HCT116 (cell line): Measurements from ENCODE around the gene XPNPEP2. TPM values are rescaled to one million over a fixed set of nuclear protein-coding genes. Genes with fewer than 3 reads are reported as not detected.

Experiments
- ATAC-seq: fragments of 200-7000 bp; cut with Tn5 transposase; 2 replicates; pipeline ENCODE4 v1.9.1; 2020; ENCODE audit warnings: mild to moderate bottlenecking, moderate library complexity
- BruUV-seq: library from RNA; stranded (reverse); fragments of 400-500 nt; replicated peaks from 2 replicates; lab custom pipeline; 2021; lab: Mats Ljungman, UMichigan
- CTCF ChIA-PET: fragments of 300-600 bp; sonication (Branson Sonifier 250); formaldehyde crosslinking; loops from one replicate; lab custom pipeline; 2021; ENCODE audit warnings: antibody characterized with exemption; lab: Charles Lee
- POLR2A ChIA-PET: fragments of 300-600, 350-600 bp; sonication (Branson Sonifier 250); formaldehyde crosslinking; loops from one replicate; lab custom pipeline; 2021; ENCODE audit warnings: antibody characterized with exemption; lab: Charles Lee
- RAD21 ChIA-PET, 2 experiments: fragments of 300-600 bp; sonication (Branson Sonifier 250); formaldehyde crosslinking; loops; one replicate each; lab custom pipeline; 2023; ENCODE audit warnings: low total read pairs in 2 of 2; ENCODE audit not compliant: uncharacterized antibody in 2 of 2, unreplicated experiment in 2 of 2, low non-redundant PET in 1 of 2; lab: Charles Lee
- DNase-seq: peaks from one replicate; pipeline ENCODE4 v3.0.0-alpha.2; 2010; ENCODE audit warnings: low read depth, low spot score
- H2AFZ ChIP-seq: fragments of 200-600 bp; shearing (Covaris generic), sonication (generic); 2 replicates; pipeline ENCODE4 v1.6.1; 2017; ENCODE audit warnings: low read depth, mixed run types, mixed read lengths, antibody characterized with exemption, low read length; ENCODE audit not compliant: poor library complexity, severe bottlenecking
- H3K27ac ChIP-seq: 2 replicates; pipeline ENCODE4 v1.5.1; 2012; ENCODE audit warnings: low read depth, low read length
- H3K27me3 ChIP-seq: fragments of 200-600 bp; sonication (generic); 2 replicates; pipeline ENCODE4 v1.6.1; 2016; ENCODE audit warnings: mixed run types, low read length, mixed read lengths; ENCODE audit not compliant: insufficient read depth
- H3K36me3 ChIP-seq, 2 experiments: fragments of 200-500 bp in 1 of 2; fragments of 200-600 bp in 1 of 2; sonication (Bioruptor generic) in 1 of 2; sonication (generic) in 1 of 2; 2 replicates each; pipeline versions ENCODE4 v1.5.1 to v1.6.1; 2014 to 2016; ENCODE audit warnings: low read length in 2 of 2, inconsistent platforms in 1 of 2, mixed read lengths in 1 of 2, mixed run types in 1 of 2; ENCODE audit not compliant: insufficient read depth in 2 of 2, control insufficient read depth in 1 of 2
- H3K4me1 ChIP-seq, 2 experiments: fragments of 200-600 bp in 1 of 2; sonication (generic) in 1 of 2; 2 replicates each; pipeline versions ENCODE4 v1.5.1 to v1.6.1; 2012 to 2017; ENCODE audit warnings: low read length in 2 of 2, inconsistent platforms in 1 of 2, mild to moderate bottlenecking in 1 of 2, mixed read lengths in 1 of 2, mixed run types in 1 of 2, moderate library complexity in 1 of 2; ENCODE audit not compliant: insufficient read depth in 2 of 2, control insufficient read depth in 1 of 2
- H3K4me2 ChIP-seq: fragments of 200-600 bp; sonication (generic); 2 replicates; pipeline ENCODE4 v1.6.1; 2017; ENCODE audit warnings: mixed run types, low read length, mixed read lengths
- H3K4me3 ChIP-seq, 2 experiments: fragments of 200-600 bp in 1 of 2; sonication (generic) in 1 of 2; replicated peaks in 1 of 2; 2 replicates each; pipeline ENCODE4 v1.5.1; 2011 to 2016; ENCODE audit warnings: low read length in 2 of 2, control low read depth in 1 of 2, low read depth in 1 of 2, mild to moderate bottlenecking in 1 of 2, mixed read lengths in 1 of 2, mixed run types in 1 of 2
- H3K79me2 ChIP-seq: fragments of 200-600 bp; sonication (generic); 2 replicates; pipeline ENCODE4 v1.6.1; 2017; ENCODE audit warnings: mild to moderate bottlenecking, mixed run types, low read length, moderate library complexity, mixed read lengths; ENCODE audit not compliant: insufficient read depth
- H3K9ac ChIP-seq: fragments of 200-600 bp; sonication (generic); 2 replicates; pipeline ENCODE4 v1.6.1; 2016; ENCODE audit warnings: low read length, mixed read lengths
- H3K9me2 ChIP-seq: fragments of 200-600 bp; sonication (generic), shearing (Covaris generic); 2 replicates; pipeline ENCODE4 v1.6.1; 2017; ENCODE audit warnings: mixed run types, mild to moderate bottlenecking, moderate library complexity; ENCODE audit not compliant: insufficient read depth
- H3K9me3 ChIP-seq, 2 experiments: fragments of 200-500 bp in 1 of 2; fragments of 200-600 bp in 1 of 2; sonication (Bioruptor generic) in 1 of 2; sonication (generic) in 1 of 2; 2 replicates each; pipeline ENCODE4 v1.6.1; 2014 to 2017; ENCODE audit warnings: low read length in 2 of 2, mixed read lengths in 2 of 2, inconsistent platforms in 1 of 2, low read depth in 1 of 2, mild to moderate bottlenecking in 1 of 2, mixed run types in 1 of 2, moderate library complexity in 1 of 2; ENCODE audit not compliant: control insufficient read depth in 1 of 2, insufficient read depth in 1 of 2
- H4K20me1 ChIP-seq: fragments of 200-600 bp; sonication (generic), shearing (Covaris generic); 2 replicates; pipeline ENCODE4 v1.6.1; 2017; ENCODE audit warnings: mixed run types, mild to moderate bottlenecking, moderate library complexity; ENCODE audit not compliant: insufficient read depth
- CBX3 ChIP-seq: IDR thresholded peaks from 2 replicates; pipeline ENCODE4 v1.6.1; 2012; ENCODE audit warnings: low read depth
- CEBPB ChIP-seq: IDR thresholded peaks from 2 replicates; pipeline ENCODE4 v1.6.1; 2012; ENCODE audit warnings: low read depth
- EGR1 ChIP-seq: IDR thresholded peaks from 2 replicates; pipeline ENCODE4 v1.6.1; 2012; ENCODE audit warnings: low read depth
- ELF1 ChIP-seq: IDR thresholded peaks from 2 replicates; pipeline ENCODE4 v1.6.1; 2012; ENCODE audit warnings: low read depth, borderline replicate concordance
- EZH2 ChIP-seq: fragments of 200-600 bp; sonication (generic); IDR thresholded peaks from 2 replicates; pipeline ENCODE4 v1.6.1; 2017; ENCODE audit warnings: antibody characterized with exemption, mixed run types
- EZH2phosphoT487 ChIP-seq: fragments of 200-600 bp; IDR thresholded peaks from 2 replicates; pipeline ENCODE4 v1.6.1; 2018; ENCODE audit warnings: antibody characterized with exemption, borderline replicate concordance
- FOSL1 ChIP-seq: IDR thresholded peaks from 2 replicates; pipeline ENCODE4 v1.6.1; 2012; ENCODE audit warnings: low read depth
- JUND ChIP-seq: IDR thresholded peaks from 2 replicates; pipeline ENCODE4 v1.6.1; 2012
- MAX ChIP-seq: IDR thresholded peaks from 2 replicates; pipeline ENCODE4 v1.6.1; 2012
- RAD21 ChIP-seq: IDR thresholded peaks from 2 replicates; pipeline ENCODE4 v1.6.1; 2012; ENCODE audit warnings: low read depth, mild to moderate bottlenecking
- SP1 ChIP-seq: IDR thresholded peaks from 2 replicates; pipeline ENCODE4 v1.6.1; 2012; ENCODE audit warnings: low read depth
- TCF7L2 ChIP-seq: IDR thresholded peaks from 2 replicates; pipeline ENCODE4 v1.7.0; 2011; ENCODE audit warnings: borderline replicate concordance, inconsistent platforms; ENCODE audit not compliant: insufficient read depth, insufficient read length; ENCODE audit errors: extremely low read depth
- YY1 ChIP-seq: IDR thresholded peaks from 2 replicates; pipeline ENCODE4 v1.6.1; 2011; ENCODE audit warnings: low read length, low read depth, moderate library complexity, mild to moderate bottlenecking; ENCODE audit not compliant: insufficient replicate concordance; ENCODE audit errors: extremely low read depth
- ZFX ChIP-seq: fragments of 450-650 bp; IDR thresholded peaks from 2 replicates; pipeline ENCODE4 v1.6.1; 2017
- ZNF274 ChIP-seq: fragments of 200-500 bp; sonication (Bioruptor generic); IDR thresholded peaks from 2 replicates; pipeline ENCODE4 v1.6.1; 2014; ENCODE audit warnings: mild to moderate bottlenecking, low read depth, low read length, inconsistent platforms
- intact Hi-C: fragments of 100-400 bp; cut with micrococcal nuclease; formaldehyde crosslinking; loops from 2 replicates; pipeline ENCODE4 v1.10.0; 2022
- total RNA-seq: library from RNA; stranded (reverse); gene quantifications from one replicate; pipeline ENCODE4 v1.2.1, GENCODE V29; 2021; ENCODE audit not compliant: unreplicated experiment

The XPNPEP2 gene
- total RNA-seq, 1 experiment from 2014 or later = not detected

GRCh38 chrX:129786210-129786651 is 47.5 kb downstream of the XPNPEP2 start:
- no peaks in the 10 kb centered on the region for H3K9me2 ChIP-seq
- POLR2A ChIA-PET = no interaction called here
- H3K4me3 ChIP-seq = no peak overlapping the region
- no peaks in the 10 kb centered on the region for H3K79me2 ChIP-seq
- no peak overlapping the region for H2AFZ ChIP-seq
- no peaks in the 10 kb centered on the region for H3K36me3 ChIP-seq
- no peaks in the 10 kb centered on the region for H4K20me1 ChIP-seq
- H3K9ac ChIP-seq = no peak overlapping the region
- no peak for DNase-seq
- CTCF ChIA-PET = no interaction called here
- RAD21 ChIA-PET = no interaction called here
- ATAC-seq = no peak
- H3K9me3 ChIP-seq = no peaks in the 10 kb centered on the region
- intact Hi-C loops = no loop called here
- no peak overlapping the region for H3K27ac ChIP-seq
- H3K4me2 ChIP-seq = no peak overlapping the region
- BruUV-seq = no TSS peak
- TF ChIP-seq YY1 (no peak), JUND (no peak), RAD21 (no peak), ZNF274 (no peak), EGR1 (no peak), ELF1 (no peak), EZH2 (no peak), TCF7L2 (no peak), ZFX (no peak), CEBPB (no peak), MAX (no peak), EZH2phosphoT487 (no peak), CBX3 (no peak), SP1 (no peak), FOSL1 (no peak)
- no peaks in the 10 kb centered on the region for H3K4me1 ChIP-seq
- no peaks in the 10 kb centered on the region for H3K27me3 ChIP-seq
